NT2/D1 (cell line): ENCODE results near the gene MPRIP.

Source experiments
- YY1 ChIP-seq: IDR thresholded peaks from 2 replicates; pipeline ENCODE4 v1.6.1; 2011; ENCODE audit not compliant: insufficient read length, insufficient read depth
- ZNF274 ChIP-seq: IDR thresholded peaks from 2 replicates; pipeline ENCODE4 v1.6.1; 2011; ENCODE audit warnings: mild to moderate bottlenecking, low read depth, low read length

DNA sequence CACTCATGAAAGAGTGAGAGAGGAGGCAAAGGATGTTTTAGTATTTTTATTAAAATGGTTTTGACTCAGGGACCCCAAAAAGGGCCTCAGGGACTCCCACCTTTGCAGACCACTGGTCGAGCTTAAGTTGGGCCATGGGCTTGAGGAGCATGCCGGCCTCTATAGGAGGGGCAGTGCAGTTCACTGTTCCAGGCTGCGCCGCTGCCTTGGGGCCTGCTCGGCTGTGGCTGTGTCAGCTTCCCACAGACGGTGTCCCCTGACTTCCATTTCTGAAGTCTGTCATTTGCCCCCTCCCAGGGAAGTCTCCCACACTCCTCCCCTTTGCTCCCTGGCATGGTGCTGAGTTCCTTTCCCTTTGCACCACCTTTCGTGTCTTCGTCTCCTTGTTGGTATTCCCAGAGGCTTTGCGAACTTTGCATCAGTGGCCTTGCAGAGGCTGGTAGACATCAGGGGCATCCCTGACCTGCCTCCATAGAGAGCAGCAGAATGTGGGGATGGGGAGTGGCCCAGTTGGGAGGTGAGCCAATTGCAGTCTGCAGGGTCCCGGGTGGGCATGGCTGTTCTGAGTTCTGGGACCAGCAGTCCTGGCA, 17.1 kb downstream of the MPRIP start:
- TF ChIP-seq YY1 (no peak), ZNF274 (no peak)
